ENCODE data around the gene SPDYE6.
"Not testable (repeated sequence)": the region's sequence is repeated elsewhere in the genome, so short reads cannot be mapped to it uniquely, and the experiment has no call there.

SPDYE6 gene

DNA sequence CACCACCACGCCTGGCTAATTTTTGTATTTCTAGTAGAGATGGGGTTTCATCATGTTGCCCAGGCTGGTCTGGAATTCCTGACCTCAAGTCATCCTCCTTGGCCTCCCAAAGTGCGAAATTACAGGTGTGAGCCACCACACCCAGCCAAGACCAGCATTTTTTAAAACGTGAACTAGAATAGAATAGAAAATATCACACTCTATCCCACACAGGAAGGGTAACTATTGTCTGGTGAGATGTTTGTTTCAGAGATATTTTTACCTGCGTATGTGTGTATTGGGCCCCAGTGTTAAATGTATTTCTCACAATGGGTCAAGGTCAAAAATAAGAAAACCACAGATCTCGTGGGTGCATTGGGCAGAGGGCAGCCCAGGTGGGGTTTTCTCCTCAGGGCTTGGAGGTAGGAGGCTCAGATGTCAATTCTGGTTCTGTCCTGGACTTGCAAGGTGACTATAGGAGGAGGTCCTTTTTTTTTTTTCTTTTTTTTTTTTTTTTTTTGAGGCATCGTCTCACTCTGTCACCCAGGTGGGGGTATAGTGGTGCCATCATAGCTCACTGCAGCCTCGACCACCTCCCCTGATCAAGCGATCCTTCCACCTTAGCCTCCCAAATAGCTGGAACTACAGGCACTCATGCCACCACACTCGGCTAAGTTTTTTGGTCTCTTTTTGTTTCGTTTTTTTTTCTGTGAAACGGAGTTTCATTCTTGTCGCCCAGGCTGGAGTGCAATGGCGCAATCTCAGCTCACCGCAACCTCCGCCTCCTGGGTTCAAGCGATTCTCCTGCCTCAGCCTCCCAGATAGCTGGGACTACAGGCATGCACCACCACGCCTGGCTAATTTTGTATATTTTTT lies 50.6 kb downstream of the SPDYE6 start:
- no peaks in the 10 kb centered on the region for H3K27me3 ChIP-seq (ENCODE audit: insufficient read depth, poor library complexity, severe bottlenecking)
- TF ChIP-seq, protein P1, sequence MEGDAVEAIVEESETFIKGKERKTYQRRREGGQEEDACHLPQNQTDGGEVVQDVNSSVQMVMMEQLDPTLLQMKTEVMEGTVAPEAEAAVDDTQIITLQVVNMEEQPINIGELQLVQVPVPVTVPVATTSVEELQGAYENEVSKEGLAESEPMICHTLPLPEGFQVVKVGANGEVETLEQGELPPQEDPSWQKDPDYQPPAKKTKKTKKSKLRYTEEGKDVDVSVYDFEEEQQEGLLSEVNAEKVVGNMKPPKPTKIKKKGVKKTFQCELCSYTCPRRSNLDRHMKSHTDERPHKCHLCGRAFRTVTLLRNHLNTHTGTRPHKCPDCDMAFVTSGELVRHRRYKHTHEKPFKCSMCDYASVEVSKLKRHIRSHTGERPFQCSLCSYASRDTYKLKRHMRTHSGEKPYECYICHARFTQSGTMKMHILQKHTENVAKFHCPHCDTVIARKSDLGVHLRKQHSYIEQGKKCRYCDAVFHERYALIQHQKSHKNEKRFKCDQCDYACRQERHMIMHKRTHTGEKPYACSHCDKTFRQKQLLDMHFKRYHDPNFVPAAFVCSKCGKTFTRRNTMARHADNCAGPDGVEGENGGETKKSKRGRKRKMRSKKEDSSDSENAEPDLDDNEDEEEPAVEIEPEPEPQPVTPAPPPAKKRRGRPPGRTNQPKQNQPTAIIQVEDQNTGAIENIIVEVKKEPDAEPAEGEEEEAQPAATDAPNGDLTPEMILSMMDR (IDR thresholded peaks at IDR 0.05; ENCODE audit: poor library complexity, severe bottlenecking), result no peak
- H3K36me3 ChIP-seq (ENCODE audit: low read depth), result no peaks in the 10 kb centered on the region
- no peaks in the 10 kb centered on the region for H3K4me1 ChIP-seq (ENCODE audit: insufficient read depth, poor library complexity, severe bottlenecking)
- H3K27ac ChIP-seq (ENCODE audit: poor library complexity, severe bottlenecking), result no peak overlapping the region
- H3K4me3 ChIP-seq (ENCODE audit: severe bottlenecking), result no peak overlapping the region
- H3K9me3 ChIP-seq (ENCODE audit: severe bottlenecking), result no peaks in the 10 kb centered on the region
- DNase-seq (ENCODE audit: low spot score) (no peak), ATAC-seq (ENCODE audit: low read depth) (no peak)

DNA sequence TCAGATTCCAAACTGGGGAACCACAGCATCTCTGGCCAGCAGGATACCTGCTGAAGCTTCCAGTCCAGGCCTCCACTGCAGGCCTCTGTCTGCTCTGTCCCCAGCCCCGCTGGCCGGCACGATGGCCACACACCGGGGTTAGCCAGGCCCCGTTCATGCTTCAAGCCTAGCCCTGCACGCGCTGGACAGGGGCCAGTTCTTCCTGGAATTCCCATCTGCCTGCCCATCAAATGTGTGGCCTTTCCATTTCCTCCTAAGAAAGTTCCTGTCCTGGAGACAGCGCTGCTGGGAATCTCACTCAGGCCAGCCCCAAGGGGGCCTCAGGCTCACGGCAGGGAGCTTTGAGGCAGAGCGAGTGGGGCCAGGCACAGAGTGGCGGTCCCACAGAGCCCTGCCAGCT lies 51.6 kb downstream of the SPDYE6 start:
- no peak overlapping the region for H3K4me3 ChIP-seq (ENCODE audit: severe bottlenecking)
- DNase-seq (ENCODE audit: low spot score) (no peak), ATAC-seq (ENCODE audit: low read depth) (no peak)
- TF ChIP-seq, protein P1 (IDR thresholded peaks at IDR 0.05; ENCODE audit: poor library complexity, severe bottlenecking), result no peak
- H3K27me3 ChIP-seq (ENCODE audit: insufficient read depth, poor library complexity, severe bottlenecking), result no peaks in the 10 kb centered on the region
- H3K36me3 ChIP-seq (ENCODE audit: low read depth), result no peaks in the 10 kb centered on the region
- no peaks in the 10 kb centered on the region for H3K4me1 ChIP-seq (ENCODE audit: insufficient read depth, poor library complexity, severe bottlenecking)
- H3K9me3 ChIP-seq (ENCODE audit: severe bottlenecking), result no peaks in the 10 kb centered on the region
- H3K27ac ChIP-seq (ENCODE audit: poor library complexity, severe bottlenecking), result no peak overlapping the region

DNA sequence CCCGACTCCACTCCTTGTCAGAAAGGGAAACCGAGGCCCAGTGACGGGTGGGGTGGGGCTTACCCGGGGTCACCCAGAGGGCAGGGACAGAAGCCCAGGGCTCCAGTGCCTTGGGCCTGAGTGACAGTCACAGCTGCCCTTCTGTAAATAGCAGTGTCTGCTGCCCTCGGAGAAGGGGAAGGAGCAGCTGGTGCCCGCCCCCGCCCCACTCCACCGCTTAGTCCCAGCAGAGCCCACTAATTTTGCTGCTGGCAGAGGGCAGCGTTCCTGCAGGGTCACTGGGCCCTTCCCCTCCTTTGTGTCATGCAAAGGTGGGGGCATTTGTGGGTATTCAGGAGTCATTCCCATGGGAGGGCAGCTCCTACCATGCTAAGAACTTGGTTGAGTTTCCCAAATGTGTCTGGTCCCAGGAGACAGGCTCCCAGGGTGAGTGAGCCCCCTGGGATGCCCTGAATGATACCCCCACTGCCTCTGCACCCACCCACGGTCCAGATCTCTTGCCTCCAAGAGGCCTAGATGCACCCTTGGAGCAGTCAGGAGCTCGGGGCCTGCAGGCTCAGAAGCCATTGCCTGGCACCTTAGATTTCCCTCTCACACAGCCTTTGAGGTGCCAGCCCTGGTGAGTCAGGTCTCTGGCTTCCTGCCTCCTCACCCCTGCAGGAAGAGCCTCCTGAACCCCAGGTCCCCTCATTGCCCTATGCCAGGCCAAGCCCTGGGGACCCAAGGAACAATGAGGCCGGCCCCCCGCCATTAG lies 52.4 kb downstream of the SPDYE6 start:
- TF ChIP-seq, protein P1 (IDR thresholded peaks at IDR 0.05; ENCODE audit: poor library complexity, severe bottlenecking), result no peak
- H3K4me1 ChIP-seq (ENCODE audit: insufficient read depth, poor library complexity, severe bottlenecking), result no peaks in the 10 kb centered on the region
- H3K36me3 ChIP-seq (ENCODE audit: low read depth), result no peaks in the 10 kb centered on the region
- no peak overlapping the region for H3K27ac ChIP-seq (ENCODE audit: poor library complexity, severe bottlenecking)
- DNase-seq (ENCODE audit: low spot score), result no peak
- no peaks in the 10 kb centered on the region for H3K9me3 ChIP-seq (ENCODE audit: severe bottlenecking)
- no peaks in the 10 kb centered on the region for H3K27me3 ChIP-seq (ENCODE audit: insufficient read depth, poor library complexity, severe bottlenecking)
- ATAC-seq (ENCODE audit: low read depth), result peak; percentile 41; the same call in 1 of the 3 replicates
- no peak overlapping the region for H3K4me3 ChIP-seq (ENCODE audit: severe bottlenecking)

DNA sequence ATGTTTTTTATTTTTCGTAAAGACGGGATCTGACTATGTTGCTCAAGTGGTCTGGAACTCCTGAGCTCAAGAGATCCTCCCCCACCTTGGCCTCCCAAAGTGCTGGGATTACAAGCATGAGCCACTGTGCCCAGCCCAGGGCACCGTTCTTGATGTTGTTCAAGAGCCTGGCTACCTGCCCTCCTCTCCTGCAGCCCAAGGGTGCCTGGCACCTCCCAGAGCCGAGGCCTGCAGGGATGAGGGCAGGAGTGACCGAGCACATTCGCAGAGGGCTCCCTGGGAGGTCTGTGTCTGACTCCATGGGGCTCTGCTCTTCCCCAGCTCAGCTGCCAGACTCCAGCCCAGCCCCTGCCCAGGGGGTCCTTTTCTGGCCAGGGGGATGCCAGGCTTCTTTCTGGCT lies 54.2 kb downstream of the SPDYE6 start:
- ATAC-seq (ENCODE audit: low read depth) (no peak), DNase-seq (ENCODE audit: low spot score) (no peak)
- H3K4me1 ChIP-seq (ENCODE audit: insufficient read depth, poor library complexity, severe bottlenecking), result no peaks in the 10 kb centered on the region
- no peaks in the 10 kb centered on the region for H3K36me3 ChIP-seq (ENCODE audit: low read depth)
- no peak overlapping the region for H3K27ac ChIP-seq (ENCODE audit: poor library complexity, severe bottlenecking)
- no peaks in the 10 kb centered on the region for H3K27me3 ChIP-seq (ENCODE audit: insufficient read depth, poor library complexity, severe bottlenecking)
- no peak overlapping the region for H3K4me3 ChIP-seq (ENCODE audit: severe bottlenecking)
- TF ChIP-seq, protein P1 (IDR thresholded peaks at IDR 0.05; ENCODE audit: poor library complexity, severe bottlenecking), result no peak
- H3K9me3 ChIP-seq (ENCODE audit: severe bottlenecking), result no peaks in the 10 kb centered on the region

DNA sequence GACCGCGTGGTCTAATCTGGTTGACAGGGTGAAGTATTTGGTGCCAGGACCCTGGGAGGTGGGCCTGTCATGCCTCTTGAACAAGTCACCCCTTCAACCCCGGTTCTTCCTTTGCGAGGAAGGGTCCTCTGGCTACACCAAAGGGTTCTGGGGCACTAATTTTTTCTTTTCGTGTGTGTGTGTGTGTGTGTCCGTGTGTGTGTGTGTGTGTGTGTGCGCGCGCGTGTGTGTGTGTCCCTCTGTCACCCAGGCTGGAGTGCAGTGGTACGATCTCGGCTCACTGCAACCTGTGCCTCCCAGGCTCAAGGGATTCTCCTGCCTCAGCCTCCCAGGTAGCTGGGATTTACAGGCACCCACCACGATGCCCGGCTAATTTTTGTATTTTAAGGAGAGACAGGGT lies 54.9 kb downstream of the SPDYE6 start:
- H3K27ac ChIP-seq (ENCODE audit: poor library complexity, severe bottlenecking), result not testable (repeated sequence)

More for the DNA sequence above, 54.9 kb downstream of the SPDYE6 start:
- not testable (repeated sequence) for H3K4me1 ChIP-seq (ENCODE audit: insufficient read depth, poor library complexity, severe bottlenecking); H3K9me3 ChIP-seq (ENCODE audit: severe bottlenecking); H3K36me3 ChIP-seq (ENCODE audit: low read depth); H3K4me3 ChIP-seq (ENCODE audit: severe bottlenecking); ATAC-seq (ENCODE audit: low read depth); DNase-seq (ENCODE audit: low spot score); H3K27me3 ChIP-seq (ENCODE audit: insufficient read depth, poor library complexity, severe bottlenecking)
